GM12878 (cell line): Measurements from ENCODE around the gene SBNO2. TPM values are rescaled to one million over a fixed set of nuclear protein-coding genes. Genes with fewer than 3 reads are reported as not detected.
A peak's percentile ranks its signal among the peaks of the same experiment; 100 is the strongest.

Source experiments
- FOXK2 ChIP-seq: fragments of 450-650 bp; IDR thresholded peaks from 2 replicates; pipeline ENCODE4 v1.6.1; 2017; ENCODE audit warnings: mild to moderate bottlenecking, moderate library complexity
- HCFC1 ChIP-seq: fragments of 150-350 bp; IDR thresholded peaks from 2 replicates; pipeline ENCODE4 v1.6.1; 2014; ENCODE audit warnings: low read length
- HDAC6 ChIP-seq: fragments of 200-600 bp; sonication (generic); IDR thresholded peaks from one replicate; pipeline ENCODE4 v1.8.0; 2017; ENCODE audit warnings: antibody characterized with exemption; ENCODE audit not compliant: unreplicated experiment
- IKZF1 ChIP-seq: fragments of 450-650 bp; conservative IDR thresholded peaks from 2 replicates; pipeline ENCODE4 v1.6.1; 2017; ENCODE audit warnings: antibody characterized with exemption, mild to moderate bottlenecking
- LARP7 ChIP-seq: fragments of 450-650 bp; IDR thresholded peaks from 2 replicates; pipeline ENCODE4 v1.6.1; 2017; ENCODE audit warnings: mild to moderate bottlenecking
- MEF2A ChIP-seq: IDR thresholded peaks from 2 replicates; pipeline ENCODE4 v1.6.1; 2011; ENCODE audit warnings: low read depth, mild to moderate bottlenecking, low read length, moderate library complexity; ENCODE audit not compliant: insufficient read depth
- MTA2 ChIP-seq: fragments of 450-650 bp; IDR thresholded peaks from 2 replicates; pipeline ENCODE4 v1.6.1; 2016; ENCODE audit warnings: low read depth, mild to moderate bottlenecking, moderate library complexity
- RBBP5 ChIP-seq: fragments of 200-600 bp; sonication (generic); conservative IDR thresholded peaks from 2 replicates; pipeline ENCODE4 v1.6.1; 2016
- SMC3 ChIP-seq: IDR thresholded peaks from 2 replicates; pipeline ENCODE4 v1.6.1; 2011; ENCODE audit warnings: low read length, improper control_type of control experiment, borderline replicate concordance
- ZZZ3 ChIP-seq: IDR thresholded peaks from 2 replicates; pipeline ENCODE4 v1.6.1; 2011; ENCODE audit warnings: low read depth; ENCODE audit not compliant: control insufficient read depth, insufficient read length
- polyA plus RNA-seq, 11 experiments: library from polyadenylated mRNA; depleted of rRNA in 4 of 11; unstranded in 6 of 11; stranded (reverse) in 5 of 11; fragments of >200 nt; fragmentation: Nextera tagmentation in 4 of 11; fragmentation: Illumina TruSeq in 1 of 11; extraction: Ambion mirVana in 4 of 11; extraction: Trizol in 1 of 11; gene quantifications; 1 replicate in 1 of 11; 2 replicates in 10 of 11; pipeline versions ENCODE4 v1.2.1 to v1.2.3, GENCODE V29; 2011 to 2016; ENCODE audit warnings: inconsistent platforms in 2 of 11, missing spikeins in 2 of 11, low read depth in 1 of 11
- total RNA-seq, 4 experiments: library from RNA; depleted of rRNA in 3 of 4; stranded (reverse); fragments of >200 nt in 3 of 4; fragmentation: Illumina TruSeq in 1 of 4; extraction: Trizol in 1 of 4; gene quantifications; 2 replicates each; pipeline versions ENCODE4 v1.2.1 to v1.2.3, GENCODE V29; 2013 to 2021
- TF ChIP-seq, protein P1 (sequence below): fragments of 450-650 bp; formaldehyde crosslinking; IDR thresholded peaks from 2 replicates; pipeline ENCODE4 v1.5.0; 2022; ENCODE audit warnings: mild to moderate bottlenecking, missing genetic modification characterization
- TF ChIP-seq, protein P2 (sequence below): fragments of 150-350 bp; IDR thresholded peaks from 2 replicates; pipeline ENCODE4 v1.6.1; 2016; ENCODE audit warnings: low read depth, low read length
- TF ChIP-seq, protein P3 (sequence below): fragments of 450-650 bp; formaldehyde crosslinking; IDR thresholded peaks from 2 replicates; pipeline ENCODE4 v1.4.0; 2020; ENCODE audit warnings: mild to moderate bottlenecking, moderate library complexity
- TF ChIP-seq, protein P4 (sequence below): IDR thresholded peaks from 2 replicates; pipeline ENCODE4 v1.6.1; 2012; ENCODE audit warnings: low read length, inconsistent platforms

Gene SBNO2
- total and polyA plus RNA-seq, 10 of the 15 experiments (the other 5 are each of a cell fraction or from before 2014, with no cell fraction given), result 0.08 to 44.6 (median 5.4) TPM

DNA sequence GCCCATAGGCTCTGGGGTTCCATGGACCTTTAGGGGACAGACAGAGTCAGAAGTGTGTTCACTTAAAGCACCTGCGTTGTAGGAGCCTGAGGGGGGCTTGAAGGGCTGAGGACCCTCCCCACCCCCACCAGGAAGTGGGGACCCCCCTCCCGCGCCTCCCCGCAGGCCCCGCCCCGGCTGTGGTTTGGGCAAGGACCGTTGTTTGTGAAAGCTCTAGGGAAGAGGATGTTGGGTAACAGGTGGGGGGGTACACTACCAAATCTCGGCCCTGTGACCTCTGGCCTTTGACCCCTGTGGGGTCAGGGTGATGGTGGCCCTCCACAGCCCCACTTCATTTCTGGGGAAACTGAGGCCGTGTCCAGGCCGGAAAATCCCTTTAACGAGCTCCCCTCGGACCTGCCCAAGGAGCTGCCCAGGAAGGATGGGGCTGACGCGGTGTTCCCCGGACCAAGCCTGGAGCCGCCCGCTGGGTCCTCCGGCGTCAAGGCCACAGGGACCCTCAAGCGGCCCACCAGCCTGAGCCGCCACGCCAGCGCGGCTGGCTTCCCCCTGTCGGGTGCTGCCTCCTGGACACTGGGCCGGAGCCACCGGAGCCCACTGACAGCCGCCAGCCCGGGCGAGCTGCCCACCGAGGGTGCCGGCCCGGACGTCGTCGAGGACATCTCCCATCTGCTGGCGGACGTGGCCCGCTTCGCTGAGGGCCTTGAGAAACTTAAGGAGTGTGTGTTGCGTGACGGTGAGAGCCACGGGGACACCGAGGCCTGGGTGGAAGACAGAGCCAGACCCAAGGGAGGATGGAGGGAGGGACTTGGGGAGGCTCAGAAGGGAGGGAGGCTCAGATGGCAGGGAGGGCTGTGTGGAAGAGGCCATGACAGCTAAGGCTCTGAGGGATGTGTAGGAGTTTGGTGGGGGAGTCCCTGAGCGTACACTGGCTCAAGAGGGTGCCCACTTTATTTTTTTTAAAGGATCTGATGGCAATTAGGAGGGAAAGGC, 105.8 kb downstream of the SBNO2 start (continued):
- TF ChIP-seq, protein P1, sequence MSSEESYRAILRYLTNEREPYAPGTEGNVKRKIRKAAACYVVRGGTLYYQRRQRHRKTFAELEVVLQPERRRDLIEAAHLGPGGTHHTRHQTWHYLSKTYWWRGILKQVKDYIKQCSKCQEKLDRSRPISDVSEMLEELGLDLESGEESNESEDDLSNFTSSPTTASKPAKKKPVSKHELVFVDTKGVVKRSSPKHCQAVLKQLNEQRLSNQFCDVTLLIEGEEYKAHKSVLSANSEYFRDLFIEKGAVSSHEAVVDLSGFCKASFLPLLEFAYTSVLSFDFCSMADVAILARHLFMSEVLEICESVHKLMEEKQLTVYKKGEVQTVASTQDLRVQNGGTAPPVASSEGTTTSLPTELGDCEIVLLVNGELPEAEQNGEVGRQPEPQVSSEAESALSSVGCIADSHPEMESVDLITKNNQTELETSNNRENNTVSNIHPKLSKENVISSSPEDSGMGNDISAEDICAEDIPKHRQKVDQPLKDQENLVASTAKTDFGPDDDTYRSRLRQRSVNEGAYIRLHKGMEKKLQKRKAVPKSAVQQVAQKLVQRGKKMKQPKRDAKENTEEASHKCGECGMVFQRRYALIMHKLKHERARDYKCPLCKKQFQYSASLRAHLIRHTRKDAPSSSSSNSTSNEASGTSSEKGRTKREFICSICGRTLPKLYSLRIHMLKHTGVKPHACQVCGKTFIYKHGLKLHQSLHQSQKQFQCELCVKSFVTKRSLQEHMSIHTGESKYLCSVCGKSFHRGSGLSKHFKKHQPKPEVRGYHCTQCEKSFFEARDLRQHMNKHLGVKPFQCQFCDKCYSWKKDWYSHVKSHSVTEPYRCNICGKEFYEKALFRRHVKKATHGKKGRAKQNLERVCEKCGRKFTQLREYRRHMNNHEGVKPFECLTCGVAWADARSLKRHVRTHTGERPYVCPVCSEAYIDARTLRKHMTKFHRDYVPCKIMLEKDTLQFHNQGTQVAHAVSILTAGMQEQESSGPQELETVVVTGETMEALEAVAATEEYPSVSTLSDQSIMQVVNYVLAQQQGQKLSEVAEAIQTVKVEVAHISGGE, result no peak
- TF ChIP-seq SMC3, result no peak
- TF ChIP-seq, protein P2, sequence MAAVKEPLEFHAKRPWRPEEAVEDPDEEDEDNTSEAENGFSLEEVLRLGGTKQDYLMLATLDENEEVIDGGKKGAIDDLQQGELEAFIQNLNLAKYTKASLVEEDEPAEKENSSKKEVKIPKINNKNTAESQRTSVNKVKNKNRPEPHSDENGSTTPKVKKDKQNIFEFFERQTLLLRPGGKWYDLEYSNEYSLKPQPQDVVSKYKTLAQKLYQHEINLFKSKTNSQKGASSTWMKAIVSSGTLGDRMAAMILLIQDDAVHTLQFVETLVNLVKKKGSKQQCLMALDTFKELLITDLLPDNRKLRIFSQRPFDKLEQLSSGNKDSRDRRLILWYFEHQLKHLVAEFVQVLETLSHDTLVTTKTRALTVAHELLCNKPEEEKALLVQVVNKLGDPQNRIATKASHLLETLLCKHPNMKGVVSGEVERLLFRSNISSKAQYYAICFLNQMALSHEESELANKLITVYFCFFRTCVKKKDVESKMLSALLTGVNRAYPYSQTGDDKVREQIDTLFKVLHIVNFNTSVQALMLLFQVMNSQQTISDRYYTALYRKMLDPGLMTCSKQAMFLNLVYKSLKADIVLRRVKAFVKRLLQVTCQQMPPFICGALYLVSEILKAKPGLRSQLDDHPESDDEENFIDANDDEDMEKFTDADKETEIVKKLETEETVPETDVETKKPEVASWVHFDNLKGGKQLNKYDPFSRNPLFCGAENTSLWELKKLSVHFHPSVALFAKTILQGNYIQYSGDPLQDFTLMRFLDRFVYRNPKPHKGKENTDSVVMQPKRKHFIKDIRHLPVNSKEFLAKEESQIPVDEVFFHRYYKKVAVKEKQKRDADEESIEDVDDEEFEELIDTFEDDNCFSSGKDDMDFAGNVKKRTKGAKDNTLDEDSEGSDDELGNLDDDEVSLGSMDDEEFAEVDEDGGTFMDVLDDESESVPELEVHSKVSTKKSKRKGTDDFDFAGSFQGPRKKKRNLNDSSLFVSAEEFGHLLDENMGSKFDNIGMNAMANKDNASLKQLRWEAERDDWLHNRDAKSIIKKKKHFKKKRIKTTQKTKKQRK, result no peak
- no peak for TF ChIP-seq LARP7
- no peak for TF ChIP-seq ZZZ3
- no peak for TF ChIP-seq MEF2A
- TF ChIP-seq HDAC6, result no peak
- TF ChIP-seq MTA2, result peak; percentile 86
- TF ChIP-seq FOXK2, result no peak
- TF ChIP-seq, protein P3, sequence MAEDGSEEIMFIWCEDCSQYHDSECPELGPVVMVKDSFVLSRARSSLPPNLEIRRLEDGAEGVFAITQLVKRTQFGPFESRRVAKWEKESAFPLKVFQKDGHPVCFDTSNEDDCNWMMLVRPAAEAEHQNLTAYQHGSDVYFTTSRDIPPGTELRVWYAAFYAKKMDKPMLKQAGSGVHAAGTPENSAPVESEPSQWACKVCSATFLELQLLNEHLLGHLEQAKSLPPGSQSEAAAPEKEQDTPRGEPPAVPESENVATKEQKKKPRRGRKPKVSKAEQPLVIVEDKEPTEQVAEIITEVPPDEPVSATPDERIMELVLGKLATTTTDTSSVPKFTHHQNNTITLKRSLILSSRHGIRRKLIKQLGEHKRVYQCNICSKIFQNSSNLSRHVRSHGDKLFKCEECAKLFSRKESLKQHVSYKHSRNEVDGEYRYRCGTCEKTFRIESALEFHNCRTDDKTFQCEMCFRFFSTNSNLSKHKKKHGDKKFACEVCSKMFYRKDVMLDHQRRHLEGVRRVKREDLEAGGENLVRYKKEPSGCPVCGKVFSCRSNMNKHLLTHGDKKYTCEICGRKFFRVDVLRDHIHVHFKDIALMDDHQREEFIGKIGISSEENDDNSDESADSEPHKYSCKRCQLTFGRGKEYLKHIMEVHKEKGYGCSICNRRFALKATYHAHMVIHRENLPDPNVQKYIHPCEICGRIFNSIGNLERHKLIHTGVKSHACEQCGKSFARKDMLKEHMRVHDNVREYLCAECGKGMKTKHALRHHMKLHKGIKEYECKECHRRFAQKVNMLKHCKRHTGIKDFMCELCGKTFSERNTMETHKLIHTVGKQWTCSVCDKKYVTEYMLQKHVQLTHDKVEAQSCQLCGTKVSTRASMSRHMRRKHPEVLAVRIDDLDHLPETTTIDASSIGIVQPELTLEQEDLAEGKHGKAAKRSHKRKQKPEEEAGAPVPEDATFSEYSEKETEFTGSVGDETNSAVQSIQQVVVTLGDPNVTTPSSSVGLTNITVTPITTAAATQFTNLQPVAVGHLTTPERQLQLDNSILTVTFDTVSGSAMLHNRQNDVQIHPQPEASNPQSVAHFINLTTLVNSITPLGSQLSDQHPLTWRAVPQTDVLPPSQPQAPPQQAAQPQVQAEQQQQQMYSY (CRISPR knock-in tag), result no peak
- TF ChIP-seq RBBP5, result no peak
- no peak; the same call in 1 of the 2 replicates for TF ChIP-seq IKZF1
- TF ChIP-seq HCFC1, result no peak
- TF ChIP-seq, protein P4, sequence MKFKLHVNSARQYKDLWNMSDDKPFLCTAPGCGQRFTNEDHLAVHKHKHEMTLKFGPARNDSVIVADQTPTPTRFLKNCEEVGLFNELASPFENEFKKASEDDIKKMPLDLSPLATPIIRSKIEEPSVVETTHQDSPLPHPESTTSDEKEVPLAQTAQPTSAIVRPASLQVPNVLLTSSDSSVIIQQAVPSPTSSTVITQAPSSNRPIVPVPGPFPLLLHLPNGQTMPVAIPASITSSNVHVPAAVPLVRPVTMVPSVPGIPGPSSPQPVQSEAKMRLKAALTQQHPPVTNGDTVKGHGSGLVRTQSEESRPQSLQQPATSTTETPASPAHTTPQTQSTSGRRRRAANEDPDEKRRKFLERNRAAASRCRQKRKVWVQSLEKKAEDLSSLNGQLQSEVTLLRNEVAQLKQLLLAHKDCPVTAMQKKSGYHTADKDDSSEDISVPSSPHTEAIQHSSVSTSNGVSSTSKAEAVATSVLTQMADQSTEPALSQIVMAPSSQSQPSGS, result no peak
